DND-41 (cell line): Measurements from ENCODE around the gene NUDT5.

Experiments used
- ATAC-seq: fragments of 200-7000 bp; cut with Tn5 transposase; 3 replicates; pipeline ENCODE4 v1.9.1; 2021; ENCODE audit warnings: low read depth; ENCODE audit not compliant: insufficient read depth
- DNase-seq: peaks from one replicate; pipeline ENCODE4 v3.0.0-alpha.2; 2020
- H2AFZ ChIP-seq: 2 replicates; pipeline ENCODE4 v1.6.0; 2012; ENCODE audit warnings: low read depth, low read length
- H3K27ac ChIP-seq: 2 replicates; pipeline ENCODE4 v1.5.1; 2012; ENCODE audit warnings: low read length, inconsistent platforms
- H3K27me3 ChIP-seq: fragments of 200-600 bp; sonication (generic); 2 replicates; pipeline ENCODE4 v1.6.0; 2012; ENCODE audit warnings: low read length, mild to moderate bottlenecking, inconsistent platforms; ENCODE audit not compliant: insufficient read depth, poor library complexity
- H3K36me3 ChIP-seq: 2 replicates; pipeline ENCODE4 v1.5.1; 2012; ENCODE audit warnings: low read length, inconsistent platforms; ENCODE audit not compliant: insufficient read depth
- H3K4me1 ChIP-seq: 2 replicates; pipeline ENCODE4 v1.5.1; 2012; ENCODE audit warnings: mild to moderate bottlenecking, low read length; ENCODE audit not compliant: insufficient read depth
- H3K4me2 ChIP-seq: 2 replicates; pipeline ENCODE4 v1.6.0; 2012; ENCODE audit warnings: mild to moderate bottlenecking, moderate library complexity, low read length, inconsistent platforms; ENCODE audit not compliant: insufficient read depth
- H3K4me3 ChIP-seq, 2 experiments: fragments of 200-600 bp in 1 of 2; shearing (Covaris generic) in 1 of 2; 2 replicates each; pipeline ENCODE4 v1.5.1; 2012 to 2016; ENCODE audit warnings: inconsistent platforms in 2 of 2, low read length in 2 of 2, mild to moderate bottlenecking in 2 of 2, low read depth in 1 of 2, moderate library complexity in 1 of 2
- H3K79me2 ChIP-seq: 2 replicates; pipeline ENCODE4 v1.6.0; 2012; ENCODE audit warnings: low read length, inconsistent platforms; ENCODE audit not compliant: insufficient read depth
- H3K9ac ChIP-seq: 2 replicates; pipeline ENCODE4 v1.6.0; 2012; ENCODE audit warnings: low read depth, mild to moderate bottlenecking, inconsistent platforms, low read length, moderate library complexity
- H3K9me3 ChIP-seq: 2 replicates; pipeline ENCODE4 v1.5.1; 2012; ENCODE audit warnings: low read length, moderate library complexity, mild to moderate bottlenecking, inconsistent platforms; ENCODE audit not compliant: insufficient read depth, severe bottlenecking
- H4K20me1 ChIP-seq: 2 replicates; pipeline ENCODE4 v1.6.0; 2012; ENCODE audit warnings: low read length; ENCODE audit not compliant: insufficient read depth
- CTCF ChIP-seq: IDR thresholded peaks from 2 replicates; pipeline ENCODE4 v1.5.1; 2012; ENCODE audit warnings: borderline replicate concordance, low read length, moderate library complexity, mild to moderate bottlenecking; ENCODE audit not compliant: poor library complexity, severe bottlenecking; ENCODE audit errors: extremely low read depth
- EZH2 ChIP-seq: IDR thresholded peaks from 3 replicates; pipeline ENCODE4 v1.6.1; 2012; ENCODE audit warnings: borderline replicate concordance, low read depth, mild to moderate bottlenecking, moderate library complexity, low read length, inconsistent platforms; ENCODE audit not compliant: severe bottlenecking

NUDT5 gene

GRCh38 chr10:12225444-12225843, 29.8 kb upstream of the NUDT5 start:
- H3K4me2 ChIP-seq = no peak overlapping the region
- no peaks in the 10 kb centered on the region for H4K20me1 ChIP-seq
- H3K4me1 ChIP-seq = no peaks in the 10 kb centered on the region
- no peaks in the 10 kb centered on the region for H3K27me3 ChIP-seq
- H3K9ac ChIP-seq = no peak overlapping the region
- no peak overlapping the region for H3K4me3 ChIP-seq
- no peak overlapping the region for H2AFZ ChIP-seq
- no peak overlapping the region for H3K27ac ChIP-seq
- no peak for DNase-seq
- peaks cover 73% of the 10 kb centered on the region for H3K36me3 ChIP-seq
- no peak for TF ChIP-seq CTCF
- no peak for TF ChIP-seq EZH2
- ATAC-seq = no peak
- H3K79me2 ChIP-seq = peaks cover 19% of the 10 kb centered on the region; the same call in 1 of the 2 replicates
- H3K9me3 ChIP-seq = peaks cover 3% of the 10 kb centered on the region

- Histone ChIP-seq H4K20me1 (no peaks in the 10 kb centered on the region), H3K4me3 (no peak overlapping the region), H2AFZ (no peak overlapping the region), H3K27me3 (no peaks in the 10 kb centered on the region), H3K4me2 (no peak overlapping the region), H3K27ac (no peak overlapping the region), H3K9me3 (peaks cover 3% of the 10 kb centered on the region), H3K9ac (no peak overlapping the region), H3K79me2 (peaks cover 25% of the 10 kb centered on the region; the same call in 1 of the 2 replicates), H3K4me1 (no peaks in the 10 kb centered on the region), H3K36me3 (peaks cover 87% of the 10 kb centered on the region)
- ATAC-seq (no peak), DNase-seq (no peak)
- no peak for TF ChIP-seq CTCF
- no peak for TF ChIP-seq EZH2
Observed at GRCh38 chr10:12221323-12222298, 25.9 kb upstream of the NUDT5 start.

- Histone ChIP-seq H3K4me1 (no peaks in the 10 kb centered on the region), H3K4me3 (no peak overlapping the region), H4K20me1 (peaks cover 6% of the 10 kb centered on the region; the same call in 1 of the 2 replicates), H3K79me2 (peaks cover 27% of the 10 kb centered on the region; the same call in 1 of the 2 replicates), H3K27ac (no peak overlapping the region; the same call in 1 of the 2 replicates), H3K4me2 (no peak overlapping the region), H2AFZ (no peak overlapping the region), H3K27me3 (no peaks in the 10 kb centered on the region), H3K9me3 (no peaks in the 10 kb centered on the region), H3K9ac (no peak overlapping the region), H3K36me3 (peaks cover 82% of the 10 kb centered on the region)
- DNase-seq = no peak
- no peak for TF ChIP-seq CTCF
- TF ChIP-seq EZH2 = no peak
- ATAC-seq = no peak
Observed at GRCh38 chr10:12218991-12219390, 23.3 kb upstream of the NUDT5 start.
